Trophoblast cell (in vitro differentiated cells and primary cell): ENCODE results near the gene TMEM205.
"Not testable (repeated sequence)": the region's sequence is repeated elsewhere in the genome, so short reads cannot be mapped to it uniquely, and the experiment has no call there.

Experiments used
- DNase-seq, 2 donors: peaks; one replicate each; pipeline ENCODE4 v3.0.0-alpha.2; 2016
- H2AFZ ChIP-seq: 2 replicates; pipeline ENCODE4 v1.6.1; 2013; ENCODE audit warnings: low read length, moderate library complexity, mild to moderate bottlenecking; ENCODE audit not compliant: insufficient read depth, poor library complexity
- H2AK5ac ChIP-seq: 2 replicates; pipeline ENCODE4 v1.6.1; 2013; ENCODE audit warnings: mild to moderate bottlenecking, low read length
- H2BK120ac ChIP-seq: 2 replicates; pipeline ENCODE4 v1.6.1; 2013; ENCODE audit warnings: low read length, mild to moderate bottlenecking, moderate library complexity; ENCODE audit not compliant: insufficient read depth, poor library complexity
- H2BK12ac ChIP-seq: 2 replicates; pipeline ENCODE4 v1.6.1; 2013; ENCODE audit warnings: mild to moderate bottlenecking, low read length, moderate library complexity
- H2BK5ac ChIP-seq: 2 replicates; pipeline ENCODE4 v1.6.1; 2013; ENCODE audit warnings: low read length, low read depth, moderate library complexity, mild to moderate bottlenecking; ENCODE audit not compliant: poor library complexity
- H3K14ac ChIP-seq: 2 replicates; pipeline ENCODE4 v1.6.1; 2013; ENCODE audit warnings: mild to moderate bottlenecking, low read length
- H3K18ac ChIP-seq: 2 replicates; pipeline ENCODE4 v1.6.1; 2013; ENCODE audit warnings: mild to moderate bottlenecking, low read length
- H3K23ac ChIP-seq: 2 replicates; pipeline ENCODE4 v1.6.1; 2013; ENCODE audit warnings: low read length
- H3K27ac ChIP-seq: 2 replicates; pipeline ENCODE4 v1.5.1; 2013; ENCODE audit warnings: low read depth, mild to moderate bottlenecking, inconsistent platforms, low read length, moderate library complexity
- H3K27me3 ChIP-seq: 2 replicates; pipeline ENCODE4 v1.6.1; 2013; ENCODE audit warnings: inconsistent platforms, mild to moderate bottlenecking, low read length, moderate library complexity; ENCODE audit not compliant: insufficient read depth
- H3K36me3 ChIP-seq, 2 experiments: 1 replicate in 1 of 2; 2 replicates in 1 of 2; pipeline ENCODE4 v1.6.1; 2013; ENCODE audit warnings: low read length in 2 of 2, mild to moderate bottlenecking in 2 of 2, moderate library complexity in 1 of 2; ENCODE audit not compliant: insufficient read depth in 2 of 2, control insufficient read depth in 1 of 2
- H3K4ac ChIP-seq: 2 replicates; pipeline ENCODE4 v1.6.1; 2013; ENCODE audit warnings: low read depth, mild to moderate bottlenecking, low read length, moderate library complexity
- H3K4me1 ChIP-seq, 2 experiments: 1 replicate in 1 of 2; 2 replicates in 1 of 2; pipeline ENCODE4 v1.6.1; 2013; ENCODE audit warnings: low read length in 2 of 2, mild to moderate bottlenecking in 2 of 2, moderate library complexity in 1 of 2; ENCODE audit not compliant: insufficient read depth in 2 of 2, control insufficient read depth in 1 of 2
- H3K4me2 ChIP-seq: 2 replicates; pipeline ENCODE4 v1.6.1; 2013; ENCODE audit warnings: inconsistent platforms, mild to moderate bottlenecking, low read length, moderate library complexity
- H3K4me3 ChIP-seq: 2 replicates; pipeline ENCODE4 v1.5.1; 2013; ENCODE audit warnings: mild to moderate bottlenecking, low read depth, low read length, inconsistent platforms
- H3K79me1 ChIP-seq: one replicate; pipeline ENCODE4 v1.6.1; 2013; ENCODE audit warnings: low read length
- H3K79me2 ChIP-seq: 2 replicates; pipeline ENCODE4 v1.6.1; 2013; ENCODE audit warnings: low read length, mild to moderate bottlenecking; ENCODE audit not compliant: control insufficient read depth, insufficient read depth, poor library complexity
- H3K9ac ChIP-seq: 2 replicates; pipeline ENCODE4 v1.6.1; 2013; ENCODE audit warnings: mild to moderate bottlenecking, low read length
- H3K9me3 ChIP-seq: 2 replicates; pipeline ENCODE4 v1.6.1; 2013; ENCODE audit warnings: low read depth, mild to moderate bottlenecking, control low read depth, inconsistent platforms, low read length; ENCODE audit not compliant: insufficient read depth
- H4K12ac ChIP-seq: 2 replicates; pipeline ENCODE4 v1.6.1; 2013; ENCODE audit warnings: low read depth, mild to moderate bottlenecking, low read length, moderate library complexity
- H4K8ac ChIP-seq: 2 replicates; pipeline ENCODE4 v1.6.1; 2013; ENCODE audit warnings: low read depth, mild to moderate bottlenecking, low read length, moderate library complexity
- H4K91ac ChIP-seq: one replicate; pipeline ENCODE4 v1.6.1; 2013; ENCODE audit warnings: low read depth, mild to moderate bottlenecking, low read length, moderate library complexity
- WGBS: extraction: QIAGEN DNeasy Blood & Tissue Kit; methylation state at CpG from one replicate; pipeline ENCODE4 v1.1.7; 2013; ENCODE audit warnings: missing lambda C conversion rate; ENCODE audit not compliant: insufficient read length, insufficient coverage; ENCODE audit errors: extremely low coverage; 5-methylcytosine and 5-hydroxymethylcytosine counted together

Gene TMEM205

DNA sequence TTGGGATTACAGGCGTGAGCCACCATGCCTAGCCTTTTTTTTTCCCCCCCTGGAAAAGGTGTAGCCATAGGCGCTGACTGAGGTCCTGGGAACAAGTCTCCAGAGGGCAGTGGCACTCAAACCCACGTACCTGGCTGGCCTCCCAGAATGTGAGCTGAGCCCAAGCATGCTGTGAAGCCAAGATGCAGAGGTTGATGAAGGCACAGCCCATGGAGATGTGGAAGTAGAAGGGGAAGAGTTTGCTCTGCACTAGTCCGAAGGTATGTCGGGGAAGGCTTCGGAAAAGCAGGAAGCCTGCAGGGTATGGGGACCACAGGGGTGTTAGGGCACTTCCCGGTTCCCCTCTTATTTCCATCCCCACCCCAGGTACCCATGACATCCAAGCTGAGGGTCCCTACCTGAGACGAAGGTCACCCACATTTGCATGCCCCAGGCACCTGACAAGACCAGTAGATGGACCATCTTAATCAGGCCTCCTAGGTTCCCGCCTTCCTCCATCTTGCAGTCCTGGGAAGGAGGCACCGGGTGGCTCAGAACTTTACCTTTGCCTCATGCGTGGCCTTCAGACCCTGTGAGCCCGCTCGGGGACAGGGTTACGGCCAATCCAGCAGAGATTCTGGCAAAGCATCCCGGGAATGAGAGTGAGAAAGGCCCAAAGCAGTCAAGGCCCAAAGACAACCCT is 805 bp downstream of the TMEM205 start:
- Histone ChIP-seq H3K4me2 (peak overlapping the region; percentile 73), H3K27me3 (no peaks in the 10 kb centered on the region), H3K79me1 (peaks cover 3% of the 10 kb centered on the region), H3K18ac (no peak overlapping the region), H3K23ac (no peak overlapping the region), H4K8ac (no peak overlapping the region), H3K14ac (no peak overlapping the region), H3K79me2 (no peaks in the 10 kb centered on the region), H3K9me3 (peaks cover 8% of the 10 kb centered on the region), H3K9ac (no peak overlapping the region), H4K91ac (no peak overlapping the region), H3K4me1 (peaks cover 6 to 7% of the 10 kb centered on the region in 2 experiments), H2AK5ac (no peak overlapping the region), H4K12ac (no peak overlapping the region), H2BK12ac (no peak overlapping the region), H2BK120ac (no peak overlapping the region), H2AFZ (peak overlapping the region; percentile 1), H3K36me3 (no peaks in the 10 kb centered on the region), H3K27ac (no peak overlapping the region), H2BK5ac (no peak overlapping the region), H3K4ac (no peak overlapping the region), H3K4me3 (peak overlapping the region; percentile 2)
- no peak for DNase-seq
- no CpG with 5 or more reads among the region's 15 CpGs for WGBS

DNA sequence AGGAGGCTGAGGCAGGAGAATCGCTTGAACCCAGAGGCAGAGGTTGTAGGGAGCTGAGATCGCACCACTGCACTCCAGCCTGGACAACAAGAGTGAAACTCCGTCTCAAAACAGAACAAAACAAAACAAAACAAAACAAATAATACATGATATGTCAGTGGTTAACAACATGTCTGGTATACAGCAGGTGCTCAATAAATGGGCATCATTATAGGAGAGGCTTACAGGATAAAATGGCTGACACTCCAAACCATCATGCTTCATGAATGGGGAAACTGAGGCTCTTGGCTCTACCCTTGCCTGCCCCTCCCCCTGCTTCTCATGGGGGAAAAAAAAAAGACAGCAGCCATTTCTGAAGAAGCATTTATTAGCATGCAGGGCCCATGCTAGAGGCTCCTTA is 3.6 kb downstream of the TMEM205 start:
- Histone ChIP-seq H3K4me2 (no peak overlapping the region), H4K8ac (no peak overlapping the region), H3K4ac (no peak overlapping the region), H3K27ac (no peak overlapping the region), H4K91ac (no peak overlapping the region), H2BK5ac (no peak overlapping the region), H2BK12ac (no peak overlapping the region), H4K12ac (no peak overlapping the region), H3K79me1 (peaks cover 8% of the 10 kb centered on the region), H3K79me2 (peaks cover 4% of the 10 kb centered on the region), H3K9ac (no peak overlapping the region), H3K4me3 (no peak overlapping the region), H3K4me1 (peaks cover 12 to 18% of the 10 kb centered on the region in 2 experiments), H3K23ac (no peak overlapping the region), H2AK5ac (no peak overlapping the region), H3K9me3 (no peaks in the 10 kb centered on the region), H3K27me3 (no peaks in the 10 kb centered on the region), H3K18ac (no peak overlapping the region), H2BK120ac (no peak overlapping the region), H2AFZ (no peak overlapping the region), H3K14ac (no peak overlapping the region), H3K36me3 (no peaks in the 10 kb centered on the region)
- WGBS = no CpG with 5 or more reads among the region's 3 CpGs
- no peak for DNase-seq

DNA sequence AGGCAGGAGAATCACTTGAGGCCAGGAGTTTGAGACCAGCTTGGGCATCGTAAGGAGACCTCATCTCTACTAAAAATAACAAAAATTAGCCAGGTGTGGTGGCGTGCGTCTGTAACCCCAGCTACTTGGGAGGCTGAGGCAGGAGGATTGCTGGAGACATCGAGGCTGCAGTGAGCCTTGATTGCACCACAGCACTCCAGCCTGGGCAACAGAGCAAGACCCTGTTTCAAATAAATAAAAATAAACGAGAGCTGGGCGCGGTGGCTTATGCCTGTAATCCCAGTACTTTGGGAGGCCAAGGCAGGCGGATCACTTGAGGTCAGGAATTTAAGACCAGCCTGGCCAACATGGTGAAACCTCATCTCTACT is 6.0 kb downstream of the TMEM205 start:
- H2AFZ ChIP-seq, H2AK5ac ChIP-seq, H4K12ac ChIP-seq, DNase-seq, H2BK120ac ChIP-seq, H2BK12ac ChIP-seq, H4K91ac ChIP-seq, H3K36me3 ChIP-seq, H3K27me3 ChIP-seq, H3K23ac ChIP-seq, H3K4me2 ChIP-seq, H3K4me3 ChIP-seq, H3K9ac ChIP-seq, H3K18ac ChIP-seq, H3K14ac ChIP-seq, H3K79me2 ChIP-seq, H3K9me3 ChIP-seq, H2BK5ac ChIP-seq, H3K4ac ChIP-seq, H3K27ac ChIP-seq, H3K79me1 ChIP-seq: not testable (repeated sequence)
- no CpG with 5 or more reads among the region's 8 CpGs for WGBS
- peak overlapping the region; percentile 5 for H4K8ac ChIP-seq
- H3K4me1 ChIP-seq = peaks cover 6 to 14% of the 10 kb centered on the region in 2 experiments

DNA sequence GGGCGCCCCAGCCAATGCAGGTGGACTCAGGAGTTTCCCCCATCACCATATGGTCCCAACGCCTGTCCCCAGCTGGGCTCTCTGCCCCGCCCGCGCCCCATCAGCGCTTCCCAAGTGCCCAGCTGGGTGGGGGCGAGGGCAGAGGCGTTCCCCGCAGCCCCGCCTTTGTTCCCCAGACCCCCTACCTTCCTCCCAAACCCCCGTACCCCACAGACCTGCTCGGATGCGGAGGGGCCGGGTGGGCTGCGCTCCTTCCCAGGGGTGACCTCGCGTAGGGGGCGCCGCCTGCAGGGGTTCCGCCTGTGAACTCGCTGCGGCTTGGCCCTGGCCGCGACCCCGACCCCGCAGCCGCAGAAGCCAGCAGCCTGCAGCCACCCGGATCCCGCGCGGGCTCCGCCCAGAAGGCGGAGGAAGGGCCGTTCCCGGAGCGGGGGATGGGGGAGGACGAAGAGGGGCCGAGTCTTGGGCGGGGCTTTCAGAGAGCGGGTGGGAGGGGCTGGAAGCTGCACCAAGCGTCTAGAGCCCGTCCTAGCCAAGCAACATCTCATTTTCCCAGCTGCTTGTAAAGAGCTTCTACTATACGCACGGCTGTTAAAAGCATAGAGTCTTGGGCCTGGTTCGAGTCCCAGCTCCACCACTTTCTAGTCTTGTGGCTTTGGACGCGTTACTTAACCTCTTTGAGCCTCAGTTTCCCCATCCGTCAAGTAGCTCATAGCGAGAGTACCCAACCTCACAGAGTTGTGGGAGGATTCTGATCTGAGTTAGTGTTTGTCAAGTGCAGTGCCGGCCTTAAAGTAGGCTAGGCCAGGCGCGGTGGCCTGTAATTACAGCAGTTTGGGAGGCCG is 6.6 kb downstream of the TMEM205 start, which contains the start of gene RAB3D:
Gene RAB3D, minus strand, starts transcription at position 404 of the 845 bp plus-strand sequence. CDS start 2,258 bp downstream, outside the sequence.
- Histone ChIP-seq H2AK5ac (peak within 1 kb of the TSS; percentile 35), H3K23ac (no peak within 1 kb of the TSS), H3K4ac (peak within 1 kb of the TSS; percentile 39), H3K4me1 (peaks cover 6 to 12% of the 10 kb centered on the region in 2 experiments), H2AFZ (peak within 1 kb of the TSS; percentile 80), H2BK12ac (no peak within 1 kb of the TSS), H3K27me3 (no peaks in the 10 kb centered on the region), H3K36me3 (peaks cover 9% of the 10 kb centered on the region in 2 experiments), H4K8ac (peak within 1 kb of the TSS; percentile 88), H3K18ac (peak within 1 kb of the TSS; percentile 69), H3K9ac (peak within 1 kb of the TSS; percentile 67), H4K12ac (peak within 1 kb of the TSS; percentile 80), H3K4me3 (peak within 1 kb of the TSS; percentile 89), H3K9me3 (peaks cover 2% of the 10 kb centered on the region), H4K91ac (peak within 1 kb of the TSS; percentile 53), H3K4me2 (peak within 1 kb of the TSS; percentile 95), H3K27ac (no peak within 1 kb of the TSS), H3K79me2 (peaks cover 4% of the 10 kb centered on the region), H3K79me1 (peaks cover 5% of the 10 kb centered on the region), H3K14ac (peak within 1 kb of the TSS; percentile 47), H2BK5ac (no peak within 1 kb of the TSS), H2BK120ac (peak within 1 kb of the TSS; percentile 68)
- WGBS = no CpG with 5 or more reads among the region's 53 CpGs
- peak; percentile 83 to 90 for DNase-seq
